Measurements from ENCODE around the gene MBOAT2. TPM values are rescaled to one million over a fixed set of nuclear protein-coding genes. Genes with fewer than 3 reads are reported as not detected.

MBOAT2 gene
- total RNA-seq, 1 donor from 2014 or later, result 4.9 TPM

GRCh38 chr2:8822218-8822617 lies 181.3 kb downstream of the MBOAT2 start:
- DNase-seq (ENCODE audit: low read depth, low spot score), result no peak

GRCh38 chr2:8821276-8822217 lies 181.9 kb downstream of the MBOAT2 start:
- DNase-seq (ENCODE audit: low read depth, low spot score), result no peak

- DNase-seq (ENCODE audit: low read depth, low spot score), result no peak
These were observed 183.5 kb downstream of the MBOAT2 start for GRCh38 chr2:8819948-8820347.

GRCh38 chr2:8819194-8819593 lies 184.3 kb downstream of the MBOAT2 start:
- DNase-seq (ENCODE audit: low read depth, low spot score), result no peak

GRCh38 chr2:8817221-8817620 lies 186.3 kb downstream of the MBOAT2 start:
- no peak for DNase-seq (ENCODE audit: low read depth, low spot score)

GRCh38 chr2:8806885-8807704 lies 196.4 kb downstream of the MBOAT2 start:
- DNase-seq (ENCODE audit: low read depth, low spot score), result no peak

GRCh38 chr2:8805278-8806210 lies 197.9 kb downstream of the MBOAT2 start:
- DNase-seq (ENCODE audit: low read depth, low spot score), result no peak

- peak; percentile 59 for DNase-seq (ENCODE audit: low read depth, low spot score)
These were observed 199.7 kb downstream of the MBOAT2 start for GRCh38 chr2:8803658-8804379.

GRCh38 chr2:8802741-8803140 lies 200.7 kb downstream of the MBOAT2 start:
- DNase-seq (ENCODE audit: low read depth, low spot score), result no peak

Other genes with a start within 250 kb of the MBOAT2 start
- gene KIDINS220, start 166.1 kb downstream of the MBOAT2 start, total RNA-seq, result 43.3 and 64.7 TPM in 2 replicates
- 44.0 and 49.9 TPM in 2 replicates for gene ASAP2, start 203.1 kb upstream of the MBOAT2 start, total RNA-seq